Neural cell (in vitro differentiated cells): ENCODE measurements around the gene TNS1.

ENCODE experiments used
- EZH2 ChIP-seq: fragments of 200-600, 300-800 bp; shearing (Covaris generic), sonication (generic); IDR thresholded peaks from 2 replicates; pipeline ENCODE4 v1.6.1; 2014; ENCODE audit warnings: antibody characterized with exemption, low read length, borderline replicate concordance, mild to moderate bottlenecking; ENCODE audit not compliant: insufficient read depth, poor library complexity, severe bottlenecking
- TF ChIP-seq, protein P1 (sequence below): fragments of 450-650 bp; IDR thresholded peaks from 2 replicates; pipeline ENCODE4 v1.5.1; 2014; ENCODE audit warnings: antibody characterized with exemption, mild to moderate bottlenecking, moderate library complexity; ENCODE audit not compliant: poor library complexity, severe bottlenecking

- TF ChIP-seq, protein P1, sequence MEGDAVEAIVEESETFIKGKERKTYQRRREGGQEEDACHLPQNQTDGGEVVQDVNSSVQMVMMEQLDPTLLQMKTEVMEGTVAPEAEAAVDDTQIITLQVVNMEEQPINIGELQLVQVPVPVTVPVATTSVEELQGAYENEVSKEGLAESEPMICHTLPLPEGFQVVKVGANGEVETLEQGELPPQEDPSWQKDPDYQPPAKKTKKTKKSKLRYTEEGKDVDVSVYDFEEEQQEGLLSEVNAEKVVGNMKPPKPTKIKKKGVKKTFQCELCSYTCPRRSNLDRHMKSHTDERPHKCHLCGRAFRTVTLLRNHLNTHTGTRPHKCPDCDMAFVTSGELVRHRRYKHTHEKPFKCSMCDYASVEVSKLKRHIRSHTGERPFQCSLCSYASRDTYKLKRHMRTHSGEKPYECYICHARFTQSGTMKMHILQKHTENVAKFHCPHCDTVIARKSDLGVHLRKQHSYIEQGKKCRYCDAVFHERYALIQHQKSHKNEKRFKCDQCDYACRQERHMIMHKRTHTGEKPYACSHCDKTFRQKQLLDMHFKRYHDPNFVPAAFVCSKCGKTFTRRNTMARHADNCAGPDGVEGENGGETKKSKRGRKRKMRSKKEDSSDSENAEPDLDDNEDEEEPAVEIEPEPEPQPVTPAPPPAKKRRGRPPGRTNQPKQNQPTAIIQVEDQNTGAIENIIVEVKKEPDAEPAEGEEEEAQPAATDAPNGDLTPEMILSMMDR: no peak
- TF ChIP-seq EZH2: no peak
Measured at GRCh38 chr2:217791551-217791950, 211.2 kb downstream of the TNS1 start.
